Measurements from ENCODE around the gene C1QTNF6. TPM values are rescaled to one million over a fixed set of nuclear protein-coding genes. Genes with fewer than 3 reads are reported as not detected.

The C1QTNF6 gene
- total RNA-seq, 1 donor from 2014 or later: 5.3 TPM

GRCh38 chr22:37219533-37219932 lies 31.5 kb upstream of the C1QTNF6 start:
- TF ChIP-seq CTCF (IDR thresholded peaks at IDR 0.05): no peak
- intact Hi-C loops (cut with DNase I): no loop called here
- Histone ChIP-seq H3K36me3 (no peaks in the 10 kb centered on the region), H3K4me3 (no peak overlapping the region), H3K9me3 (no peaks in the 10 kb centered on the region), H3K27ac (no peak overlapping the region), H3K4me1 (no peaks in the 10 kb centered on the region), H3K27me3 (ENCODE audit: low read depth) (peaks cover 4% of the 10 kb centered on the region)
- DNase-seq (no peak), ATAC-seq (no peak)

- DNase-seq (no peak), ATAC-seq (peak; percentile 16 to 50)
- H3K9me3 ChIP-seq: no peaks in the 10 kb centered on the region
- H3K4me3 ChIP-seq: no peak overlapping the region
- H3K27ac ChIP-seq: no peak overlapping the region
- intact Hi-C loops (cut with DNase I): no loop called here
- H3K4me1 ChIP-seq: no peaks in the 10 kb centered on the region
- peaks cover 4% of the 10 kb centered on the region for H3K27me3 ChIP-seq (ENCODE audit: low read depth)
- no peak for TF ChIP-seq CTCF (IDR thresholded peaks at IDR 0.05)
- H3K36me3 ChIP-seq: no peaks in the 10 kb centered on the region
Observed at GRCh38 chr22:37218771-37219411, 30.8 kb upstream of the C1QTNF6 start.

GRCh38 chr22:37218399-37218770 lies 30.3 kb upstream of the C1QTNF6 start:
- intact Hi-C loops (cut with DNase I): no loop called here
- no peak for TF ChIP-seq CTCF (IDR thresholded peaks at IDR 0.05)
- DNase-seq: no peak
- Histone ChIP-seq H3K4me1 (no peaks in the 10 kb centered on the region), H3K27me3 (ENCODE audit: low read depth) (peaks cover 4% of the 10 kb centered on the region), H3K9me3 (no peaks in the 10 kb centered on the region), H3K27ac (no peak overlapping the region), H3K36me3 (no peaks in the 10 kb centered on the region), H3K4me3 (no peak overlapping the region)
- ATAC-seq: peak in 1 of 2 donors; percentile 7

GRCh38 chr22:37215890-37216289 lies 27.8 kb upstream of the C1QTNF6 start:
- Histone ChIP-seq H3K36me3 (no peaks in the 10 kb centered on the region), H3K4me3 (no peak overlapping the region), H3K27ac (no peak overlapping the region), H3K27me3 (ENCODE audit: low read depth) (peaks cover 8% of the 10 kb centered on the region), H3K9me3 (no peaks in the 10 kb centered on the region), H3K4me1 (no peaks in the 10 kb centered on the region)
- ATAC-seq: no peak
- no peak for DNase-seq
- intact Hi-C loops (cut with DNase I): no loop called here
- no peak for TF ChIP-seq CTCF (IDR thresholded peaks at IDR 0.05)

- peak; percentile 30 for DNase-seq
- no peak for TF ChIP-seq CTCF (IDR thresholded peaks at IDR 0.05)
- H3K9me3 ChIP-seq: no peaks in the 10 kb centered on the region
Observed at GRCh38 chr22:37214731-37215030, 26.6 kb upstream of the C1QTNF6 start.

More at GRCh38 chr22:37214731-37215030, 26.6 kb upstream of the C1QTNF6 start:
- Histone ChIP-seq H3K4me1 (no peaks in the 10 kb centered on the region), H3K27me3 (ENCODE audit: low read depth) (peaks cover 8% of the 10 kb centered on the region), H3K36me3 (no peaks in the 10 kb centered on the region), H3K4me3 (no peak overlapping the region), H3K27ac (no peak overlapping the region)
- intact Hi-C loops (cut with DNase I): no loop called here
- ATAC-seq: no peak

Measured in lower lobe of right lung (tissue), 2 donors.